ENCODE measurements around the gene DYNLT3. TPM values are rescaled to one million over a fixed set of nuclear protein-coding genes. Genes with fewer than 3 reads are reported as not detected.

Gene DYNLT3
- total RNA-seq, 5 donors from 2014 or later (not counting 1 experiment from before 2014, with no cell fraction given), result 22.5 to 33.9 (median 29.8) TPM

DNA sequence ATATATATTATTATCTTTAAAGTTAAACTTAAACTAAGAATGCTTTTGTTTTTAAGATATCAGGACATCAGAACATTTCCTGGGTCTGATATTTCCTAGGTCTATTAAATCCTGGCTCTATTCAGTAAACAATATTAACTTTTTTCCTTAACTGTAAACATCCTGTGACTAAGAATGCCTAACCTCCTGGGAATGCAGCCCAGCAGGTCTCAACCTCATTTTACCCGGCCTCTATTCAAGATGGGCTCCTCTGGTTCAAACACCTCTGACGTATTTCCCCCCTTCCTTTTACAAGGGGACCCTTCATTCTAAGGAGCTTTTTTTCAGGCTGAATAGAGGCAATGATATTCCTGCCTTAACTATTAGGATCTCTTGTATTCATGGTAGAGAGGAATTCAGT lies 35.8 kb upstream of the DYNLT3 start:
- CTCF ChIA-PET, result no interaction called here
- WGBS (ENCODE audit: insufficient coverage), result no CpG with 5 or more reads among the region's 2 CpGs
- Histone ChIP-seq H3K36me3 (ENCODE audit: control insufficient read depth in 2 of 2, extremely low read depth in 1 of 2, insufficient read depth in 1 of 2, low read length in 1 of 2) (no peaks in the 10 kb centered on the region), H3K9me3 (no peaks in the 10 kb centered on the region), H3K27me3 (replicated peaks in 1 of 2; ENCODE audit: control insufficient read depth in 2 of 2, extremely low read depth in 1 of 2, insufficient read depth in 2 of 2, low read length in 1 of 2) (peaks cover 0 to 4% of the 10 kb centered on the region in 2 experiments), H3K27ac (ENCODE audit: low read length) (no peak overlapping the region), H3K4me1 (ENCODE audit: control insufficient read depth in 1 of 2, extremely low read depth in 1 of 2, insufficient read depth in 2 of 2, low read length in 2 of 2) (no peaks in the 10 kb centered on the region), H3K4me3 (ENCODE audit: control insufficient read depth in 1 of 2, extremely low read depth in 1 of 2, low read length in 1 of 2) (no peak overlapping the region)
- POLR2A ChIA-PET, result no interaction called here
- H3K27ac Mint-ChIP-seq, result no peak overlapping the region
- DNase-seq (no peak), ATAC-seq (replicated peaks in 1 of 4) (no peak)
- H3K9me3 Mint-ChIP-seq, result no peaks in the 10 kb centered on the region
- peaks cover 14 to 35% of the 10 kb centered on the region in 2 donors for H3K27me3 Mint-ChIP-seq
- H3K4me1 Mint-ChIP-seq, result no peaks in the 10 kb centered on the region
- H3K36me3 Mint-ChIP-seq, result no peaks in the 10 kb centered on the region
- no peak overlapping the region for H3K4me3 Mint-ChIP-seq

DNA sequence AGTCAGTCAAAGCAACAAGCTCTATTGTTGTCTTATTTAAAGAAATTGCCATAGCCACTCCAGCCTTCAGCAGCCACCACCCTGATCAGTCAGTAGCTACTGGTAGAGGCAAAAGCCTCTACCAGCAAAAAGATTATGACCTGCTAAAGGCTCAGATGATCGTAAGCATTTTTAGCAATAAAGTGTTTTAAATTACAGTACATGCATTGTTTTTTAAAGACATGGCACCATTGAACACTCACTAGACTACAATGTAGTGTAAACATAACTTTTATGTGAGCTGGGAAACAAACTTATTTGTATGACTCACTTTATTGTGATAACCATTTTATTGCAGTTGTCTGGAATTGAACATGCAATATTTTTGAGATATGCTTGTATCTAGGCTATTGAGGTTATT lies 32.3 kb upstream of the DYNLT3 start:
- H3K27ac Mint-ChIP-seq, result no peak overlapping the region
- Histone ChIP-seq H3K27ac (ENCODE audit: low read length) (no peak overlapping the region), H3K4me3 (ENCODE audit: control insufficient read depth in 1 of 2, extremely low read depth in 1 of 2, low read length in 1 of 2) (no peak overlapping the region), H3K9me3 (no peaks in the 10 kb centered on the region), H3K36me3 (ENCODE audit: control insufficient read depth in 2 of 2, extremely low read depth in 1 of 2, insufficient read depth in 1 of 2, low read length in 1 of 2) (no peaks in the 10 kb centered on the region), H3K27me3 (replicated peaks in 1 of 2; ENCODE audit: control insufficient read depth in 2 of 2, extremely low read depth in 1 of 2, insufficient read depth in 2 of 2, low read length in 1 of 2) (peaks cover 0 to 4% of the 10 kb centered on the region in 2 experiments), H3K4me1 (ENCODE audit: control insufficient read depth in 1 of 2, extremely low read depth in 1 of 2, insufficient read depth in 2 of 2, low read length in 2 of 2) (no peaks in the 10 kb centered on the region)
- no CpG with 5 or more reads among the region's 1 CpG for WGBS (ENCODE audit: insufficient coverage)
- no peaks in the 10 kb centered on the region for H3K36me3 Mint-ChIP-seq
- ChIA-PET CTCF (no interaction called here), POLR2A (no interaction called here)
- peaks cover 15 to 38% of the 10 kb centered on the region in 2 donors for H3K27me3 Mint-ChIP-seq
- no peak overlapping the region for H3K4me3 Mint-ChIP-seq
- no peaks in the 10 kb centered on the region for H3K4me1 Mint-ChIP-seq
- ATAC-seq (replicated peaks in 1 of 4) (no peak), DNase-seq (no peak)
- no peaks in the 10 kb centered on the region for H3K9me3 Mint-ChIP-seq

DNA sequence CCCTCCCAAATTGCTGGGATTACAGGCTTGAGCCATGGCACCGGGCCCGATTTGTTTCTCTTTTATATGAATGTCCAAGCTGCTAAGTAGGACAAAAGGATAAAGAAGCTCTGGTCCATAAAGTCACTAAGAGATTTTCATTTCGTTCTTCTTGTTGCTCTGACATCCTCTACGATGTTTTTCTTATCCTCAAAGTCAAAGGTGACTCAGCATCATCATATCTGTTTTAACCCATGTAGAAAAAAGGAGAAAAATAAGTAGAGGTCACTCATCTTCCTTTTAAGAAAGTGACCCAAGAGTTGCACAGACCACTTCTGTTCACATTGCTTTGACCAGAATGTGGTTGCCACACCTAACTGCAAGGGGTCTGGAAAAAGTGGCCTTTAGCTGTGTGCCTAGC lies 29.3 kb upstream of the DYNLT3 start:
- Histone ChIP-seq H3K36me3 (ENCODE audit: control insufficient read depth in 2 of 2, extremely low read depth in 1 of 2, insufficient read depth in 1 of 2, low read length in 1 of 2) (no peaks in the 10 kb centered on the region), H3K27ac (ENCODE audit: low read length) (no peak overlapping the region), H3K4me3 (ENCODE audit: control insufficient read depth in 1 of 2, extremely low read depth in 1 of 2, low read length in 1 of 2) (no peak overlapping the region), H3K9me3 (no peaks in the 10 kb centered on the region), H3K4me1 (ENCODE audit: control insufficient read depth in 1 of 2, extremely low read depth in 1 of 2, insufficient read depth in 2 of 2, low read length in 2 of 2) (no peaks in the 10 kb centered on the region), H3K27me3 (replicated peaks in 1 of 2; ENCODE audit: control insufficient read depth in 2 of 2, extremely low read depth in 1 of 2, insufficient read depth in 2 of 2, low read length in 1 of 2) (no peaks in the 10 kb centered on the region)
- CTCF ChIA-PET, result no interaction called here
- no peaks in the 10 kb centered on the region for H3K9me3 Mint-ChIP-seq
- ATAC-seq (replicated peaks in 1 of 4) (no peak), DNase-seq (no peak)
- POLR2A ChIA-PET, result no interaction called here
- no peaks in the 10 kb centered on the region for H3K4me1 Mint-ChIP-seq
- H3K27me3 Mint-ChIP-seq, result peaks cover 9 to 33% of the 10 kb centered on the region in 2 donors
- H3K27ac Mint-ChIP-seq, result no peak overlapping the region
- no peak overlapping the region for H3K4me3 Mint-ChIP-seq
- H3K36me3 Mint-ChIP-seq, result no peaks in the 10 kb centered on the region
- no CpG with 5 or more reads among the region's 4 CpGs for WGBS (ENCODE audit: insufficient coverage)

GRCh38 chrX:37875675-37876074 lies 28.3 kb upstream of the DYNLT3 start:
- H3K4me3 Mint-ChIP-seq, result no peak overlapping the region
- no peak for DNase-seq
- H3K4me1 ChIP-seq (ENCODE audit: control insufficient read depth in 1 of 2, extremely low read depth in 1 of 2, insufficient read depth in 2 of 2, low read length in 2 of 2), result no peaks in the 10 kb centered on the region
- H3K9me3 ChIP-seq, result no peaks in the 10 kb centered on the region
- H3K36me3 Mint-ChIP-seq, result no peaks in the 10 kb centered on the region
- H3K27me3 ChIP-seq (replicated peaks in 1 of 2; ENCODE audit: control insufficient read depth in 2 of 2, extremely low read depth in 1 of 2, insufficient read depth in 2 of 2, low read length in 1 of 2), result no peaks in the 10 kb centered on the region
- ChIA-PET POLR2A (no interaction called here), CTCF (no interaction called here)
- H3K27ac Mint-ChIP-seq, result no peak overlapping the region
- WGBS (ENCODE audit: insufficient coverage), result no CpG with 5 or more reads among the region's 1 CpG
- no peaks in the 10 kb centered on the region for H3K9me3 Mint-ChIP-seq
- H3K27ac ChIP-seq (ENCODE audit: low read length), result no peak overlapping the region
- H3K27me3 Mint-ChIP-seq, result peaks cover 5 to 28% of the 10 kb centered on the region in 2 donors
- H3K4me1 Mint-ChIP-seq, result no peaks in the 10 kb centered on the region
- H3K36me3 ChIP-seq (ENCODE audit: control insufficient read depth in 2 of 2, extremely low read depth in 1 of 2, insufficient read depth in 1 of 2, low read length in 1 of 2), result no peaks in the 10 kb centered on the region
- no peak overlapping the region for H3K4me3 ChIP-seq (ENCODE audit: control insufficient read depth in 1 of 2, extremely low read depth in 1 of 2, low read length in 1 of 2)
- ATAC-seq (replicated peaks in 1 of 4), result no peak

GRCh38 chrX:37873220-37873619 lies 25.8 kb upstream of the DYNLT3 start:
- ChIA-PET POLR2A (no interaction called here), CTCF (no interaction called here)
- no CpG with 5 or more reads among the region's 1 CpG for WGBS (ENCODE audit: insufficient coverage)
- H3K27me3 ChIP-seq (replicated peaks in 1 of 2; ENCODE audit: control insufficient read depth in 2 of 2, extremely low read depth in 1 of 2, insufficient read depth in 2 of 2, low read length in 1 of 2), result no peaks in the 10 kb centered on the region
- no peak overlapping the region for H3K4me3 ChIP-seq (ENCODE audit: control insufficient read depth in 1 of 2, extremely low read depth in 1 of 2, low read length in 1 of 2)
- H3K36me3 ChIP-seq (ENCODE audit: control insufficient read depth in 2 of 2, extremely low read depth in 1 of 2, insufficient read depth in 1 of 2, low read length in 1 of 2), result no peaks in the 10 kb centered on the region
- H3K9me3 ChIP-seq, result no peaks in the 10 kb centered on the region
- ATAC-seq (replicated peaks in 1 of 4), result no peak
- H3K27ac Mint-ChIP-seq, result no peak overlapping the region
- H3K27ac ChIP-seq (ENCODE audit: low read length), result no peak overlapping the region
- no peak for DNase-seq
- no peaks in the 10 kb centered on the region for H3K4me1 ChIP-seq (ENCODE audit: control insufficient read depth in 1 of 2, extremely low read depth in 1 of 2, insufficient read depth in 2 of 2, low read length in 2 of 2)
- peaks cover 2 to 27% of the 10 kb centered on the region in 2 donors for H3K27me3 Mint-ChIP-seq
- peaks cover 2 to 3% (median 3%) of the 10 kb centered on the region in 3 donors for H3K4me1 Mint-ChIP-seq
- H3K9me3 Mint-ChIP-seq, result peaks cover 0 to 5% (median 0%) of the 10 kb centered on the region in 3 donors
- H3K4me3 Mint-ChIP-seq, result no peak overlapping the region
- H3K36me3 Mint-ChIP-seq, result no peaks in the 10 kb centered on the region

- ChIA-PET POLR2A (no interaction called here), CTCF (no interaction called here)
Measured at GRCh38 chrX:37872303-37872655, 24.9 kb upstream of the DYNLT3 start.

GRCh38 chrX:37871626-37872302 lies 24.4 kb upstream of the DYNLT3 start:
- DNase-seq, result no peak
- Histone ChIP-seq H3K4me3 (ENCODE audit: control insufficient read depth in 1 of 2, extremely low read depth in 1 of 2, low read length in 1 of 2) (no peak overlapping the region), H3K4me1 (ENCODE audit: control insufficient read depth in 1 of 2, extremely low read depth in 1 of 2, insufficient read depth in 2 of 2, low read length in 2 of 2) (no peaks in the 10 kb centered on the region), H3K27me3 (replicated peaks in 1 of 2; ENCODE audit: control insufficient read depth in 2 of 2, extremely low read depth in 1 of 2, insufficient read depth in 2 of 2, low read length in 1 of 2) (no peaks in the 10 kb centered on the region), H3K27ac (ENCODE audit: low read length) (no peak overlapping the region), H3K36me3 (ENCODE audit: control insufficient read depth in 2 of 2, extremely low read depth in 1 of 2, insufficient read depth in 1 of 2, low read length in 1 of 2) (no peaks in the 10 kb centered on the region), H3K9me3 (no peaks in the 10 kb centered on the region)
- ChIA-PET CTCF (no interaction called here), POLR2A (no interaction called here)
- Mint-ChIP-seq H3K4me1 (peaks cover 11 to 14% (median 14%) of the 10 kb centered on the region in 3 donors), H3K4me3 (no peak overlapping the region), H3K9me3 (peaks cover 0 to 9% (median 0%) of the 10 kb centered on the region in 3 donors), H3K27ac (no peak overlapping the region), H3K27me3 (peaks cover 2 to 25% of the 10 kb centered on the region in 2 donors), H3K36me3 (no peaks in the 10 kb centered on the region)
- no CpG with 5 or more reads among the region's 4 CpGs for WGBS (ENCODE audit: insufficient coverage)
- no peak for ATAC-seq (replicated peaks in 1 of 4)

More at GRCh38 chrX:37872303-37872655, 24.9 kb upstream of the DYNLT3 start:
- Histone ChIP-seq H3K9me3 (no peaks in the 10 kb centered on the region), H3K4me1 (ENCODE audit: control insufficient read depth in 1 of 2, extremely low read depth in 1 of 2, insufficient read depth in 2 of 2, low read length in 2 of 2) (no peaks in the 10 kb centered on the region), H3K4me3 (ENCODE audit: control insufficient read depth in 1 of 2, extremely low read depth in 1 of 2, low read length in 1 of 2) (no peak overlapping the region), H3K36me3 (ENCODE audit: control insufficient read depth in 2 of 2, extremely low read depth in 1 of 2, insufficient read depth in 1 of 2, low read length in 1 of 2) (no peaks in the 10 kb centered on the region), H3K27ac (ENCODE audit: low read length) (no peak overlapping the region), H3K27me3 (replicated peaks in 1 of 2; ENCODE audit: control insufficient read depth in 2 of 2, extremely low read depth in 1 of 2, insufficient read depth in 2 of 2, low read length in 1 of 2) (no peaks in the 10 kb centered on the region)
- Mint-ChIP-seq H3K4me3 (no peak overlapping the region), H3K27me3 (peaks cover 2 to 25% of the 10 kb centered on the region in 2 donors), H3K9me3 (peaks cover 0 to 9% (median 0%) of the 10 kb centered on the region in 3 donors), H3K27ac (no peak overlapping the region), H3K36me3 (no peaks in the 10 kb centered on the region), H3K4me1 (peaks cover 11 to 12% (median 11%) of the 10 kb centered on the region in 3 donors)
- DNase-seq (no peak), ATAC-seq (replicated peaks in 1 of 4) (no peak)
- no CpG with 5 or more reads among the region's 1 CpG for WGBS (ENCODE audit: insufficient coverage)
